ENCODE results near the gene SPOUT1.
"Not testable (repeated sequence)": the region's sequence is repeated elsewhere in the genome, so short reads cannot be mapped to it uniquely, and the experiment has no call there.

Gene SPOUT1

DNA sequence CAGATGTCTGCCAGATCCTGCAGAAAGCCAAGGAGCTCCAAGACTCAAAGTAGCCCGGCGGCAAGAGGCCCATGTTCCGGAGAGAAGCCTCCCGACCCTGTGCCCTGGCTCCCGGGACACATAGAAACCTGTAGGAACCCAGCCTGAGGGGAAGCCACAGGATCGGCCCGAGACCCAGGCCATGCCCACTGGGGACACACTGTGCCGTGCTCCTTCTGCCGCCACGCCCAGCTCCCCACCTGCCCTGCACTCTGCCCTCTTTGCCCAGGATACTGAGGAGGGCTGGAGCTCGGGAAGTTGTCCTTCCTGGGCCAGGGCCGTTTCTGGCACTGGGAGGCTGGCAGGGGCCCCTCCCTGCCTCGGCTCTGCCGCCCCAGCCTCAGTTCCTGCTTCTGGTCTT, 21.8 kb downstream of the SPOUT1 start:
- H3K4me1 Mint-ChIP-seq (ENCODE audit: low read depth) = no peaks in the 10 kb centered on the region
- peaks cover 14% of the 10 kb centered on the region for H3K36me3 Mint-ChIP-seq (ENCODE audit: low read depth)
- no peaks in the 10 kb centered on the region for H3K27me3 Mint-ChIP-seq
- no peaks in the 10 kb centered on the region for H3K9me3 Mint-ChIP-seq
- H3K4me3 Mint-ChIP-seq = no peak overlapping the region
- H3K27ac Mint-ChIP-seq = no peak overlapping the region

DNA sequence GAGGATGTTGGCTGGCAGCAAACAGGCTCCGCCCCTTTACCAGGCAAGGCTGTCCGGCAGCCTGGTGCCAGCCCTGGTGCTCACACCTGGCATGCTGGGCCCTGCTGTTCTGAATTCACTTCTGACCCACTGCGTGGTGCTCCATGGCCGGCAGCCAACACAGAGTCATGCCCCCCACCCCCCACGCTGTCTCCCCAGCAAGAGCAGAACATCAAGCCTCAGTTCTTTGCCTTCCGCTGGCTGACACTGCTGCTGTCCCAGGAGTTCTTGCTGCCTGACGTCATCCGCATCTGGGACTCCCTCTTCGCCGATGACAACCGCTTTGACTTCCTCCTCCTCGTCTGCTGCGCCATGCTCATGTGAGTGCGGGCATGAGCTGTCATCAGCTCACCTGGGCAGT, 23.9 kb downstream of the SPOUT1 start:
- Mint-ChIP-seq H3K27me3 (no peaks in the 10 kb centered on the region), H3K36me3 (ENCODE audit: low read depth) (peaks cover 19% of the 10 kb centered on the region), H3K27ac (no peak overlapping the region), H3K9me3 (no peaks in the 10 kb centered on the region), H3K4me1 (ENCODE audit: low read depth) (no peaks in the 10 kb centered on the region), H3K4me3 (no peak overlapping the region)

DNA sequence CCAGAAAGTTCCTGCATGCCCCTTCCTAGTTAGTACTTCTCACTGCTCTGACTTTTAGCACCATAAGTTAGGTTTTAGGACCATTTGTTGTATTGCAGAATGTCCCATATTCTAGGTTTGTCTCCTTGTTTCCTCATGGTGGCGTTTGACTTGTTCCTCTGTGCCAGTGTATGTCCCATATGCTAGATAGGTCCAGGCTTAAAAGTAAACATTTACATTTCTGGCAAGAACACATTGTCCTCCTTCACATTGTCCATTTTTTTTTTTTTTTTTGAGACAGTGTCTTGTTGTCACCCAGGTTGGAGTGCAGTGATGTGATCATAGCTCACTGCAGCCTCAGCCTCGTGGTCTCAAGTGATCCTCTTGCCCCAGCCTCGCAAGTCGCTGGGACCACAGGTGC, 27.1 kb downstream of the SPOUT1 start:
- Mint-ChIP-seq H3K9me3 (no peaks in the 10 kb centered on the region), H3K4me3 (no peak overlapping the region), H3K27me3 (no peaks in the 10 kb centered on the region), H3K27ac (no peak overlapping the region), H3K4me1 (ENCODE audit: low read depth) (no peaks in the 10 kb centered on the region), H3K36me3 (ENCODE audit: low read depth) (peaks cover 29% of the 10 kb centered on the region)

DNA sequence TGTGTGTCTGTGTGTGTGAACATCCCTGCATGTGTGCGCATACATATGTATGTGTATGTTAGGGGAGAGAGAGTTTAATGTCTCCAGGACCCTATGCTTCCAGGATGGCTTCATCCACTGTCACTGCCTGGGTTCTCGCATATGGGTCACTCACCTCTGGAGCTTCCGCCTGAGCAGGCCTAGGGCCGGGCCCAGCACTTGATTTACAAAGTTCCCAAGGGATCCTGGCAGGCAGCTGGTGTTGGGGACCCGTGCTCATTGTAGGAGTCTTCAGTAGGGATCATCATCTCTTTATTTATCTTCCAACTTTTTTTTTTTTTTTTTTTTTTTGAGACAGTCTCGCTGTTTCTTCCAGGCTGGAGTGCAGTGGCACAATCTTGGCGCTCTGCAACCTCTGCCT, 29.5 kb downstream of the SPOUT1 start:
- H3K27ac Mint-ChIP-seq = no peak overlapping the region
- H3K9me3 Mint-ChIP-seq = no peaks in the 10 kb centered on the region
- peaks cover 31% of the 10 kb centered on the region for H3K36me3 Mint-ChIP-seq (ENCODE audit: low read depth)
- no peaks in the 10 kb centered on the region for H3K4me1 Mint-ChIP-seq (ENCODE audit: low read depth)
- no peak overlapping the region for H3K4me3 Mint-ChIP-seq
- H3K27me3 Mint-ChIP-seq = no peaks in the 10 kb centered on the region

DNA sequence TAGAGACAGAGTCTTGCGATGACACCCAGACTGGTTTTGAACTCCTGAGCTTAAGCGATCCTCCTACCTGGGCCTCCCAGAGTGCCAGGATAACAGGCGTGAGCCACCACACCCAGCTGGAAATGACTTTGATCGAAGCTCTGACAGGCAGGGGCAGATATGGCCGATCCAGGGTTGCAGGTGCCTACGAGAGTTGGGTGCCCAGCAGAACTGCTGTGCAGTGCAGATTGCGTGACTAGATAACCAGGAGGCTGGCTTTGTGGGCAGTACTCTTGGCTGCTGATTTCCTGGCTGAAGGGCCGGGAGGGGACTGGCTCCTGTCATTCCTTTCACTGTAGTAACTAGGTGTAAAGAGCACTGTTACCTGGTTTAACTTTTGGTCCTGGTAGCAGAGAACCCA, 30.7 kb downstream of the SPOUT1 start:
- Mint-ChIP-seq H3K36me3 (ENCODE audit: low read depth) (peaks cover 32% of the 10 kb centered on the region), H3K27me3 (no peaks in the 10 kb centered on the region), H3K9me3 (no peaks in the 10 kb centered on the region), H3K4me1 (ENCODE audit: low read depth) (no peaks in the 10 kb centered on the region), H3K27ac (no peak overlapping the region), H3K4me3 (no peak overlapping the region)

DNA sequence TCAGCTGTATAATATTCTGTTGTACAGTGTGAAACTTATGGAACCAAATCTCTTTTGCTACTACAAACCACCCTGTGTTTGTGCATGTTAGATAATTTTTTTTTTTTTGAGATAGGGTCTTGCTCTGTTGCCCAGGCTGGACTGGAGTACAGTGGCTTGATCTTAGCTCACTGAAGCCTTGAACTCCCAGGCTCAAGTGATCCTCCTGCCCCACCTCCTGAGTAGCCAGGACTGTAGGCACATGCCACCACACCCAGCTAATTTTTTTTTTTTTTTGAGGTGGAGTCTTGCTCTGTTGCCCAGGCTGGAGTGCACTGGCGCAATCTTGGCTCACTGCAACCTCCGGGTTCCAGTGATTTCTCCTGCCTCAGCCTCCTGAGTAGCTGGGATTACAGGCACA, 34.6 kb downstream of the SPOUT1 start:
- H3K36me3 Mint-ChIP-seq (ENCODE audit: low read depth) = peaks cover 27% of the 10 kb centered on the region
- not testable (repeated sequence) for H3K27ac Mint-ChIP-seq; H3K4me3 Mint-ChIP-seq; H3K4me1 Mint-ChIP-seq (ENCODE audit: low read depth); H3K27me3 Mint-ChIP-seq; H3K9me3 Mint-ChIP-seq

- Mint-ChIP-seq H3K4me3 (no peak overlapping the region), H3K9me3 (no peaks in the 10 kb centered on the region), H3K36me3 (ENCODE audit: low read depth) (peaks cover 21% of the 10 kb centered on the region), H3K4me1 (ENCODE audit: low read depth) (peaks cover 19% of the 10 kb centered on the region), H3K27ac (peak overlapping the region; percentile 42), H3K27me3 (no peaks in the 10 kb centered on the region)
Observed at GRCh38 chr9:128792978-128793686, 36.5 kb downstream of the SPOUT1 start.

DNA sequence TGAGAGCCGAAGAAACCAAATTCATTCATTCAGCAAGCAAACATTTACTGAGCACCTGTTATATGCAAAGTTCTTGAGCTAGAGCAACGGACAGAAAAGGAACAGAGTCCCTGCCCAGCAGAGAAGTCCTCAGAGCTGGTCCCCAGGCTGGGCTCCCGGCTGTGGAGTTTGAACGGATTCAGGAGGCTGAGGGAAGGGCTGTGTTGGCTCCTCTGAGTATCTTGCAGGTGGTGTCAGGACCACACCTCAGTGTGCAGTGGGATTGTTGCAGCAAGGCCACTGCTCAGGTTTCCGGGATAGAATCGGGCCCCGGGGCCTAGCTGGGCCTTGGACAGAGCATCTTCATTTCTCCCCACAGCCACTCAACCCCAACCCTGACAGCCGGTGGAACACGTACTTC, 37.5 kb downstream of the SPOUT1 start:
- H3K4me1 Mint-ChIP-seq (ENCODE audit: low read depth) = peaks cover 20% of the 10 kb centered on the region
- H3K36me3 Mint-ChIP-seq (ENCODE audit: low read depth) = peaks cover 15% of the 10 kb centered on the region
- H3K27ac Mint-ChIP-seq = no peak overlapping the region
- H3K27me3 Mint-ChIP-seq = no peaks in the 10 kb centered on the region
- H3K4me3 Mint-ChIP-seq = no peak overlapping the region
- H3K9me3 Mint-ChIP-seq = no peaks in the 10 kb centered on the region

GRCh38 chr9:128790536-128790935, 39.1 kb downstream of the SPOUT1 start:
- Mint-ChIP-seq H3K27me3 (no peaks in the 10 kb centered on the region), H3K4me3 (no peak overlapping the region), H3K4me1 (ENCODE audit: low read depth) (peaks cover 24% of the 10 kb centered on the region), H3K27ac (no peak overlapping the region), H3K36me3 (ENCODE audit: low read depth) (peaks cover 13% of the 10 kb centered on the region), H3K9me3 (no peaks in the 10 kb centered on the region)

DNA sequence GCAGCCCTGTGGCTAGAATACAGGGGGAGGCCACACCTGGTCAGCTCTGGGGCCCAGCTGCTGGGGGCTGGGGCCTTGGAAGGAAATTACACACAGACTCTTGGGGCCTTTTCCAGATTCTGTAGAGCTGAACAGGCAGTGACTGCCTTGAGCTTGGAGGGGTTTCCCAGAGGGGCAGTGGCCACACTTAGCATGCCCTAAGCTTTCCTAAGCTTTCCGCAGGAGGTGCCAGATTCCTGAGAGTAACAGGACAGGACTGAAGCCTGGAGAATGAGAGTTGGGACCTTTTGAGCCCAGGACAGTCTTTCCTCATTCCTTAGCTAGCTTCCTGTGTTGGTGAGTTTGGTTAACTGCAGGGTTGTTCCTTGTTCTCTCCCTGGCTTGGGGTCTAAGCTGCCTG, 41.1 kb downstream of the SPOUT1 start:
- no peaks in the 10 kb centered on the region for H3K27me3 Mint-ChIP-seq
- H3K4me3 Mint-ChIP-seq = peak overlapping the region; percentile 90
- H3K9me3 Mint-ChIP-seq = no peaks in the 10 kb centered on the region
- H3K4me1 Mint-ChIP-seq (ENCODE audit: low read depth) = peaks cover 32% of the 10 kb centered on the region
- peaks cover 7% of the 10 kb centered on the region for H3K36me3 Mint-ChIP-seq (ENCODE audit: low read depth)
- peak overlapping the region; percentile 83 for H3K27ac Mint-ChIP-seq

DNA sequence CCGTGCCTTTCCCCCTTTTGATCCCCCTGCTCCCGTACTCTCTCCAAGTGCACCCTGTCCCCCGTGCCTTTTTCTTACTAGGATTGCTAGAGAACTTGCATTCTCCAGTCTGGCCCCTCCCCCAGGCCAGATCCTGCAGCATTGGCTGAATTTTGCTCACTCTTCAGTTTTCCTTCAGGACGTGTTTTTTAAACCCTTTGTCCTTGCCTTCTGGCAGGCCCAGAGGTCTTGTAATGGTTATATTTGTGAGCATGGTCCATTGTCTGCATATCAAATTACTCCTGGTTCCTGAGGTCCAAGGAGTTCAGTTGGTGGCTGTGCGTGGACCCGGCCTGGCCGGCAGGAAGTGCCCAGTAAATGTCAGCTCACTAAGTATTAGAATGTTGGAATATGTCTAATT, 41.9 kb downstream of the SPOUT1 start:
- Mint-ChIP-seq H3K36me3 (ENCODE audit: low read depth) (peaks cover 2% of the 10 kb centered on the region), H3K27me3 (no peaks in the 10 kb centered on the region)

DNA sequence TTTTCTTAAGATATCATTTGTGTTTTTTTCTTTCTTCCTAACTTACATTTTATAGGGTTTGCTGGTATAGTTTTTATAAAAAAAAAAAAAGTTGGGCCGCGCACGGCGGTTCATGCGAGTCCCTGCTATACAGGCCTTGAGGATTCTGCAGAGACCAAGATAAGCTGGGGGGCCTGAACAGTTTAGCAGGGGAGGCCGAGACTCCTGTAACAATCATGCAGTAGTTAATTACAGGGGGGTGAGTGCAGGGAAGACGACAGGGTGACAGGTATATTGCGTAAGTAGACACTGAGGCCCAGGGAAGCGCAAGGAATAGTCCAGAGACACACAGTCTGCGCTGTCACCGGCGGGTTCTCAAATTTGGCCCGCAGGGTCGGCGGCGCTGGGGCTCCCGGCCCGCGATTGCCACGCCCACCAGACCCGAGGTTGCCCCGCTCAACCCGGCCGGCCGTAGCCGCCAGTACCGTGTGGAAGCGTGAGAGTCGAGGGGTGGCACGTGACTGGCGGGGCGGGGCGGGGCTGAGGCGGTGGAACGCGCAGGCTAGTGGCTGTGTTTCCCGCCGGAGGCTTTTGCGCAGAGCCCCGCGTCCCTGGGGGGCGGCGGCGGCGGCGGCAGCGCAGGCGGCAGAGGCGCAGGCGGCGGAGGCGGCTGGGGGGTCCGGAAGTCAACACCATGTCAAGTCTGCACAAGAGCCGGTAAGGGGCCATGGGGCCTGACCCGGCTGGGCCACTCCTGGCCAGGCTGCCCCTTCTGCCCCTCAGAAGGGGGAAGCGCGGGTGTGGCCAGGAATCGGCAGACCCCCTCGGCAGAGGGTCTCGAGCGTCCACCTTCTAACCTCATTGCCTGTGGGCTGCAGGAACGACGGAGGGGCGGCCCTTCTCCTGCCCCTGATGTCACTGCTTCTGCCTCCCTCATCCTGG, 42.7 kb downstream of the SPOUT1 start, which contains the start of gene TBC1D13:
TBC1D13 (plus strand) TSS at position 573 of the 921 bp plus-strand sequence; CDS start at position 674, 101 bp downstream.
- H3K4me1 Mint-ChIP-seq (ENCODE audit: low read depth) = peaks cover 32% of the 10 kb centered on the region
- H3K9me3 Mint-ChIP-seq = no peaks in the 10 kb centered on the region
- H3K4me3 Mint-ChIP-seq = peak within 1 kb of the TSS; percentile 90

More for the DNA sequence above, 41.9 kb downstream of the SPOUT1 start:
- peaks cover 33% of the 10 kb centered on the region for H3K4me1 Mint-ChIP-seq (ENCODE audit: low read depth)
- no peaks in the 10 kb centered on the region for H3K9me3 Mint-ChIP-seq
- H3K27ac Mint-ChIP-seq = peak overlapping the region; percentile 83
- H3K4me3 Mint-ChIP-seq = peak overlapping the region; percentile 90

GRCh38 chr9:128785427-128785826, 44.2 kb downstream of the SPOUT1 start:
- no peak overlapping the region for H3K4me3 Mint-ChIP-seq
- peaks cover 38% of the 10 kb centered on the region for H3K4me1 Mint-ChIP-seq (ENCODE audit: low read depth)
- H3K27ac Mint-ChIP-seq = no peak overlapping the region
- H3K36me3 Mint-ChIP-seq (ENCODE audit: low read depth) = no peaks in the 10 kb centered on the region
- no peaks in the 10 kb centered on the region for H3K27me3 Mint-ChIP-seq
- no peaks in the 10 kb centered on the region for H3K9me3 Mint-ChIP-seq

More for the DNA sequence above, 42.7 kb downstream of the SPOUT1 start, which contains the start of gene TBC1D13:
- Mint-ChIP-seq H3K27me3 (no peaks in the 10 kb centered on the region), H3K27ac (peak within 1 kb of the TSS; percentile 83), H3K36me3 (ENCODE audit: low read depth) (no peaks in the 10 kb centered on the region)

GRCh38 chr9:128782669-128783068, 46.9 kb downstream of the SPOUT1 start:
- Mint-ChIP-seq H3K27ac (peak overlapping the region; percentile 21), H3K9me3 (no peaks in the 10 kb centered on the region), H3K27me3 (no peaks in the 10 kb centered on the region), H3K4me3 (no peak overlapping the region), H3K36me3 (ENCODE audit: low read depth) (no peaks in the 10 kb centered on the region), H3K4me1 (ENCODE audit: low read depth) (peaks cover 26% of the 10 kb centered on the region)

Data from stimulated activated naive CD8-positive, alpha-beta T cell treated with anti-CD3 and anti-CD28 coated beads, Interleukin-15, Interleukin-2, amounts not matched to agents 100 ng/mL and 50 ng/mL, for 24 hours (primary cell).